SH-SY5Y (cell line): ENCODE measurements around the gene CCR6.

Experiments used
- GATA2 ChIP-seq: IDR thresholded peaks from 2 replicates; pipeline ENCODE4 v1.6.1; 2011; ENCODE audit warnings: mild to moderate bottlenecking, low read depth, low read length
- GATA3 ChIP-seq: IDR thresholded peaks from 2 replicates; pipeline ENCODE4 v1.6.1; 2011; ENCODE audit warnings: low read depth, mild to moderate bottlenecking, low read length, moderate library complexity

DNA sequence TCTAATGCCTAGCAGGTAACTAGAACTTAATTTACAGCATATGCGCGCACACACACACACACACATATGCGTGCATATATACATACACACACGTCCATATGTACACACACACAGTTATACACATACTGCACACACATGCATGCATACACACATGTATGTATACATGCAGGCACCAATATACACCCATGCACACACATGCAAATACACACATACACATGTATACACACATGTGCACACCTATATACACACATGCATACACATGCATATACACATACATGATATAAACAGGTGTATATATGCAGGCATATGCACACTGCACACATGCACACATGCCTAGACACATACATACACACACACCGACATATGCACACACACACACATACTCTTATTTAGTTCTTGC is 1.9 kb downstream of the CCR6 start:
- TF ChIP-seq GATA3 (no peak), GATA2 (no peak)
